ENCODE measurements around the gene RPRD1A. TPM values are rescaled to one million over a fixed set of nuclear protein-coding genes. Genes with fewer than 3 reads are reported as not detected.
A peak's percentile ranks its signal among the peaks of the same experiment; 100 is the strongest.

Gene RPRD1A
- total and polyA plus RNA-seq, 9 of the 15 experiments (the other 6 are each of a cell fraction or from before 2014, with no cell fraction given), result 30.2 to 142 (median 66.0) TPM

DNA sequence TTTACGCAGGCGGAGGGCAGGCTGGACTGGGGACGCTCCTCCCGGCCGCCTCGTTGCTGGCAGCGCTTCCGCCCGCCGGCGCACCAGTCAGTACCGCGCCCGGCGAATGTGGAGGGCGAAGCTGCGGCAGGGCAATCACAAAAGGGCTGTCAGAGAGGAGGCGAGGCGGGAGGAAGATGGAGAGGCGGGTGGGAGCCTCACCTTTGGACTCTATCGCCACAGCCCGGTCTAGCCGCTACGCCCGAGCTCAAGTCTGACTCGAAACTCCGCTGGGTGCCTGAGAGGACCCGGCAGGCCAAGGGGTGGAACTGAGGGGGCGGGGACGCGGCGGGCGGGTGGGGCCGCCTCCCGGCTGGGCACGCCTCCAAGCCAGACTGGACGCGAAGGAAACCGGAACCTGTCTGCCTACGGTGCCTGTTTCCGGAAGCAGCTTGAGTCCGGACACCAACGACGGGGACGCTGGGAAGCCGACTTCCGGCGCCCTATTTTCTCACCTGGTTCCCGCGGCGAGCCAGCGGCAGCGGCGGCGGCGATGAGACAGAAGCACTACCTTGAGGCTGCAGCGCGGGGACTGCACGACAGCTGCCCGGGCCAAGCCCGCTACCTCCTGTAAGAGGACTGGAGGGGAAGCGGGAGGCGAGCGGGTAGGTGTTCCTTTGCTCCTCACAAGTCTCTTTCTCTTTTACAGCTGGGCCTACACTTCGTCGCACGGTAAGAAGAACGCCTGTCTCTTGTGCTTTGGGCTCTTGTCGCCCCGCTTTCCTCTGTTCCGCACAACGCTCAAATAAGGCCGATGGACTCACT lies 95.0 kb downstream of the RPRD1A start, which contains the start of gene RMP24 (continued):
- TF ChIP-seq SAP30 (IDR thresholded peaks at IDR 0.05; ENCODE audit: borderline replicate concordance, insufficient read depth, low read depth, low read length, poor library complexity, severe bottlenecking) (peak; percentile 67), JUN (IDR thresholded peaks at IDR 0.05; ENCODE audit: borderline replicate concordance, low read depth, low read length) (no peak), JUN (CRISPR knock-in tag; IDR thresholded peaks at IDR 0.05; ENCODE audit: borderline replicate concordance) (no peak), FOXJ3 (CRISPR knock-in tag; IDR thresholded peaks at IDR 0.05) (0 out of 2 replicates have a peak, but pooled peaks have one; percentile 5), VEZF1 (CRISPR knock-in tag; IDR thresholded peaks at IDR 0.05) (peak; percentile 83), RHOXF2B (CRISPR knock-in tag; conservative IDR thresholded peaks at IDR 0.05) (0 out of 2 replicates have a peak, but pooled peaks have one; percentile 48), ZBTB1 (CRISPR knock-in tag; IDR thresholded peaks at IDR 0.05; ENCODE audit: borderline replicate concordance, low read depth) (no peak), PHTF2 (CRISPR knock-in tag; IDR thresholded peaks at IDR 0.05) (no peak), HOXB6 (CRISPR knock-in tag; IDR thresholded peaks at IDR 0.05; ENCODE audit: borderline replicate concordance) (no peak), BRD9 (IDR thresholded peaks at IDR 0.05; ENCODE audit: low read depth, partially characterized antibody) (no peak), MCM7 (IDR thresholded peaks at IDR 0.05) (no peak), ZKSCAN3 (CRISPR knock-in tag; IDR thresholded peaks at IDR 0.05) (no peak), FOXK2 (conservative IDR thresholded peaks at IDR 0.05 in 1 of 2, IDR thresholded peaks at IDR 0.05 in 1 of 2; ENCODE audit: low read depth in 2 of 2) (peak; percentile 80 to 89), ETV6 (IDR thresholded peaks at IDR 0.05; ENCODE audit: borderline replicate concordance in 1 of 2, low read depth in 2 of 2, low read length in 1 of 2) (no peak), ETV6 (CRISPR knock-in tag; IDR thresholded peaks at IDR 0.05; ENCODE audit: borderline replicate concordance) (no peak), MEF2D (tag; conservative IDR thresholded peaks at IDR 0.05; ENCODE audit: low read depth) (no peak), ELF1 (tag; IDR thresholded peaks at IDR 0.05) (peak; percentile 63), MTA1 (IDR thresholded peaks at IDR 0.05; ENCODE audit: borderline replicate concordance) (peak; percentile 77), ZNF212 (CRISPR knock-in tag; IDR thresholded peaks at IDR 0.05) (no peak)
- TF ChIP-seq, protein P1, sequence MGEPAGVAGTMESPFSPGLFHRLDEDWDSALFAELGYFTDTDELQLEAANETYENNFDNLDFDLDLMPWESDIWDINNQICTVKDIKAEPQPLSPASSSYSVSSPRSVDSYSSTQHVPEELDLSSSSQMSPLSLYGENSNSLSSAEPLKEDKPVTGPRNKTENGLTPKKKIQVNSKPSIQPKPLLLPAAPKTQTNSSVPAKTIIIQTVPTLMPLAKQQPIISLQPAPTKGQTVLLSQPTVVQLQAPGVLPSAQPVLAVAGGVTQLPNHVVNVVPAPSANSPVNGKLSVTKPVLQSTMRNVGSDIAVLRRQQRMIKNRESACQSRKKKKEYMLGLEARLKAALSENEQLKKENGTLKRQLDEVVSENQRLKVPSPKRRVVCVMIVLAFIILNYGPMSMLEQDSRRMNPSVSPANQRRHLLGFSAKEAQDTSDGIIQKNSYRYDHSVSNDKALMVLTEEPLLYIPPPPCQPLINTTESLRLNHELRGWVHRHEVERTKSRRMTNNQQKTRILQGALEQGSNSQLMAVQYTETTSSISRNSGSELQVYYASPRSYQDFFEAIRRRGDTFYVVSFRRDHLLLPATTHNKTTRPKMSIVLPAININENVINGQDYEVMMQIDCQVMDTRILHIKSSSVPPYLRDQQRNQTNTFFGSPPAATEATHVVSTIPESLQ (CRISPR knock-in tag; IDR thresholded peaks at IDR 0.05), result peak; percentile 71; the same call in 1 of the 2 replicates
- TF ChIP-seq, protein P2, sequence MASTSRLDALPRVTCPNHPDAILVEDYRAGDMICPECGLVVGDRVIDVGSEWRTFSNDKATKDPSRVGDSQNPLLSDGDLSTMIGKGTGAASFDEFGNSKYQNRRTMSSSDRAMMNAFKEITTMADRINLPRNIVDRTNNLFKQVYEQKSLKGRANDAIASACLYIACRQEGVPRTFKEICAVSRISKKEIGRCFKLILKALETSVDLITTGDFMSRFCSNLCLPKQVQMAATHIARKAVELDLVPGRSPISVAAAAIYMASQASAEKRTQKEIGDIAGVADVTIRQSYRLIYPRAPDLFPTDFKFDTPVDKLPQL (IDR thresholded peaks at IDR 0.05; ENCODE audit: extremely low read depth, insufficient read length), result no peak
- TF ChIP-seq, protein P3, sequence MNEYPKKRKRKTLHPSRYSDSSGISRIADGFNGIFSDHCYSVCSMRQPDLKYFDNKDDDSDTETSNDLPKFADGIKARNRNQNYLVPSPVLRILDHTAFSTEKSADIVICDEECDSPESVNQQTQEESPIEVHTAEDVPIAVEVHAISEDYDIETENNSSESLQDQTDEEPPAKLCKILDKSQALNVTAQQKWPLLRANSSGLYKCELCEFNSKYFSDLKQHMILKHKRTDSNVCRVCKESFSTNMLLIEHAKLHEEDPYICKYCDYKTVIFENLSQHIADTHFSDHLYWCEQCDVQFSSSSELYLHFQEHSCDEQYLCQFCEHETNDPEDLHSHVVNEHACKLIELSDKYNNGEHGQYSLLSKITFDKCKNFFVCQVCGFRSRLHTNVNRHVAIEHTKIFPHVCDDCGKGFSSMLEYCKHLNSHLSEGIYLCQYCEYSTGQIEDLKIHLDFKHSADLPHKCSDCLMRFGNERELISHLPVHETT (CRISPR knock-in tag; conservative IDR thresholded peaks at IDR 0.05 in 1 of 2, IDR thresholded peaks at IDR 0.05 in 1 of 2), result peak in 1 of 2 experiments; percentile 71; a peak in 1 of 4 replicates
